HepG2 (cell line): ENCODE data around the gene TADA2A. TPM values are rescaled to one million over a fixed set of nuclear protein-coding genes. Genes with fewer than 3 reads are reported as not detected.
A peak's percentile ranks its signal among the peaks of the same experiment; 100 is the strongest.

Source experiments
- BORCS8-MEF2B ChIP-seq: sonication (generic); formaldehyde crosslinking; IDR thresholded peaks from 2 replicates; pipeline ENCODE4 v1.8.0; 2022; ENCODE audit warnings: mild to moderate bottlenecking, missing genetic modification reagents
- DR1 ChIP-seq: sonication (generic); formaldehyde crosslinking; IDR thresholded peaks from 2 replicates; pipeline ENCODE4 v1.8.0; 2021; ENCODE audit warnings: mild to moderate bottlenecking, missing genetic modification reagents, inconsistent platforms
- HOXA5 ChIP-seq: sonication (generic); formaldehyde crosslinking; IDR thresholded peaks from 2 replicates; pipeline ENCODE4 v1.4.0; 2020; ENCODE audit warnings: missing genetic modification reagents
- KLF9 ChIP-seq: IDR thresholded peaks from 2 replicates; pipeline ENCODE4 v1.6.1; 2016; ENCODE audit warnings: low read depth
- MXD4 ChIP-seq: IDR thresholded peaks from 2 replicates; pipeline ENCODE4 v1.6.1; 2016; ENCODE audit warnings: mild to moderate bottlenecking, missing biosample characterization, missing genetic modification reagents
- NFKB2 ChIP-seq: sonication (generic); formaldehyde crosslinking; IDR thresholded peaks from 2 replicates; pipeline ENCODE4 v1.4.0; 2020; ENCODE audit warnings: missing genetic modification reagents, borderline replicate concordance
- ONECUT2 ChIP-seq: sonication (generic); formaldehyde crosslinking; IDR thresholded peaks from 2 replicates; pipeline ENCODE4 v1.4.0; 2020; ENCODE audit warnings: missing genetic modification reagents
- RFX5 ChIP-seq: IDR thresholded peaks from 2 replicates; pipeline ENCODE4 v1.6.1; 2011; ENCODE audit warnings: low read depth, low read length, improper control_type of control experiment
- TOE1 ChIP-seq: sonication (generic); formaldehyde crosslinking; IDR thresholded peaks from 2 replicates; pipeline ENCODE4 v1.4.0; 2020; ENCODE audit warnings: mild to moderate bottlenecking, missing genetic modification reagents
- ZBTB38 ChIP-seq: sonication (generic); formaldehyde crosslinking; IDR thresholded peaks from 2 replicates; pipeline ENCODE4 v1.5.1; 2020; ENCODE audit warnings: mild to moderate bottlenecking, missing genetic modification reagents
- ZFYVE20 ChIP-seq: sonication (generic); formaldehyde crosslinking; IDR thresholded peaks from 2 replicates; pipeline ENCODE4 v1.8.0; 2023; ENCODE audit warnings: low read depth, mild to moderate bottlenecking, moderate library complexity, missing genetic modification reagents, borderline replicate concordance
- ZNF224 ChIP-seq: sonication (generic); formaldehyde crosslinking; IDR thresholded peaks from 2 replicates; pipeline ENCODE4 v1.5.0; 2020; ENCODE audit warnings: mild to moderate bottlenecking, missing genetic modification reagents
- ZNF563 ChIP-seq: sonication (generic); formaldehyde crosslinking; IDR thresholded peaks from 2 replicates; pipeline ENCODE4 v1.8.0; 2022; ENCODE audit warnings: mild to moderate bottlenecking, moderate library complexity, missing genetic modification reagents
- polyA plus RNA-seq, 8 experiments: library from polyadenylated mRNA; depleted of rRNA in 3 of 8; stranded (reverse) in 7 of 8; unstranded in 1 of 8; fragments of >200 nt; fragmentation: Illumina TruSeq in 4 of 8; extraction: Trizol in 4 of 8; gene quantifications; 2 replicates each; pipeline versions ENCODE4 v1.2.1 to v1.2.3, GENCODE V29; 2011 to 2016; ENCODE audit warnings: low read depth in 4 of 8, missing spikeins in 1 of 8, mixed read lengths in 1 of 8; ENCODE audit not compliant: insufficient read depth in 1 of 8
- total RNA-seq, 5 experiments: library from RNA; depleted of rRNA; stranded (reverse); fragments of >200 nt; fragmentation: Illumina TruSeq; extraction: Trizol; gene quantifications; 2 replicates each; pipeline ENCODE4 v1.2.3, GENCODE V29; 2016; ENCODE audit warnings: low read depth in 1 of 5
- TF ChIP-seq, protein P1 (sequence below): sonication (generic); formaldehyde crosslinking; IDR thresholded peaks from 2 replicates; pipeline ENCODE4 v1.5.0; 2020; ENCODE audit warnings: missing genetic modification reagents, mild to moderate bottlenecking, borderline replicate concordance
- TF ChIP-seq, protein P2 (sequence below): IDR thresholded peaks from 2 replicates; pipeline ENCODE4 v1.6.1; 2016; ENCODE audit warnings: missing biosample characterization, missing genetic modification reagents, low read depth
- TF ChIP-seq, protein P3 (sequence below): sonication (generic); formaldehyde crosslinking; IDR thresholded peaks from 2 replicates; pipeline ENCODE4 v1.5.0; 2020; ENCODE audit warnings: mild to moderate bottlenecking, missing genetic modification reagents
- TF ChIP-seq, protein P4 (sequence below): sonication (generic); formaldehyde crosslinking; IDR thresholded peaks from 2 replicates; pipeline ENCODE4 v1.4.0; 2020; ENCODE audit warnings: mild to moderate bottlenecking, missing genetic modification reagents, borderline replicate concordance

Gene TADA2A
- total and polyA plus RNA-seq, 2 of the 13 experiments (the other 11 are each of a cell fraction or from before 2014, with no cell fraction given), result 8.0 to 14.0 TPM

DNA sequence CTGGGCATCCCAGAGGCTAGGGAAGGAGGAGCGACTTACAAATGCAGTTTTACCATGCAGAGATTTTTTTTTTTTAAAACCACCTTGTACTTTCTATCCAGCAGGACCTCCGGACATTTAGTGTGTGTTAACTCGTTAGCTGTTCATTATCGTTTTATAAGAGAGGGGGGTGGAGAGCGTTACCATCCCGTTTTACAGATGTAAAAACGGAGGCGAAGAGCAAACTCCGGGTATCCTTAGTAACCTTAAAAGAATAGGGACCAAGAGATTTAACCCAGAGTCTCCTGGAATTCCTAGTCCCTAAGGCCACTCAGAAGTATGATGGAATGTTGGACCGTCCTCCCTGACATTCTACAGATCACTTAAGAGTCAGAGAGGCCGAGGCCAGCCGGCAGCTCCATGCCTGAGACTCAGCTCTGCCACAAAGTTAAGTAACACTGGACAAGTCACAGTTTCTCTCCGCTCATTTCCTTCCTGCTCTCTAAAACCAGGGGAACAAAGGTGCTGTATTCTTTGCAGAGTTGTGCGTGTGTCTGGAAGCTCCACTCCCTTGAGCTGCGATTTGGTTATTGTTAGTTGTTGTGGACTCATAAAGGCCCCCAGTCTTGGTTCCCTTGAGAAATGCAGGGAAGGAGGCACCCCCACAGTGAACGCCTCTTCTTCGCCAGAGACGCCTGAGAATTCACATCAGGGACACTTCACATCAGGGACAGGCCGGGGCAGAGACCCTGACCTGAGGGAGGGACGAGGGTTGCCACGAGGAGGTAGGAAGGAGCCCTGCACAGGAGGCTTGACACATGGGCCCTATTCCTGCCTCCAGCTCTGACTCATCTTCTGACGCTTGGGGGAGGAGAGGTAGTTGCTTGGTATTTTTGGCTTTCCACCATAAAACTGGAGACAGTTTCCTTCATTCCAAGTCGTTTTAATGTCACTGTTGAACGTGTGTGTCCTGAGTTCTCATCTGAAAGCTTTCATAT lies 84.2 kb downstream of the TADA2A start (continued):
- TF ChIP-seq, protein P1, sequence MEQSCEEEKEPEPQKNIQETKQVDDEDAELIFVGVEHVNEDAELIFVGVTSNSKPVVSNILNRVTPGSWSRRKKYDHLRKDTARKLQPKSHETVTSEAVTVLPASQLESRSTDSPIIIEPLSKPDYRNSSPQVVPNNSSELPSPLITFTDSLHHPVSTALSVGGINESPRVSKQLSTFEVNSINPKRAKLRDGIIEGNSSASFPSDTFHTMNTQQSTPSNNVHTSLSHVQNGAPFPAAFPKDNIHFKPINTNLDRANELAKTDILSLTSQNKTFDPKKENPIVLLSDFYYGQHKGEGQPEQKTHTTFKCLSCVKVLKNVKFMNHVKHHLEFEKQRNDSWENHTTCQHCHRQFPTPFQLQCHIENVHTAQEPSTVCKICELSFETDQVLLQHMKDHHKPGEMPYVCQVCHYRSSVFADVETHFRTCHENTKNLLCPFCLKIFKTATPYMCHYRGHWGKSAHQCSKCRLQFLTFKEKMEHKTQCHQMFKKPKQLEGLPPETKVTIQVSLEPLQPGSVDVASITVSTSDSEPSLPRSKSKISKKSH (CRISPR knock-in tag), result no peak
- no peak for TF ChIP-seq KLF9
- TF ChIP-seq, protein P2, sequence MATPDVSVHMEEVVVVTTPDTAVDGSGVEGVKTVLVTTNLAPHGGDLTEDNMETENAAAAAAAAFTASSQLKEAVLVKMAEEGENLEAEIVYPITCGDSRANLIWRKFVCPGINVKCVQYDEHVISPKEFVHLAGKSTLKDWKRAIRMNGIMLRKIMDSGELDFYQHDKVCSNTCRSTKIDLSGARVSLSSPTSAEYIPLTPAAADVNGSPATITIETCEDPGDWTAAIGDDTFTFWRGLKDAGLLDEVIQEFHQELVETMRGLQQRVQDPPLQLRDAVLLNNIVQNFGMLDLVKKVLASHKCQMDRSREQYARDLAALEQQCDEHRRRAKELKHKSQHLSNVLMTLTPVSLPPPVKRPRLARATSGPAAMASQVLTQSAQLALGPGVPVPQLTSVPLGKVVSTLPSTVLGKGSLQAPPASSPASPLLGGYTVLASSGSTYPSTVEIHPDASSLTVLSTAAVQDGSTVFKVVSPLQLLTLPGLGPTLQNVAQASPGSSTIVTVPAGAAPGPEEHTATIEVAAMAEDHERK, result no peak
- TF ChIP-seq, protein P3, sequence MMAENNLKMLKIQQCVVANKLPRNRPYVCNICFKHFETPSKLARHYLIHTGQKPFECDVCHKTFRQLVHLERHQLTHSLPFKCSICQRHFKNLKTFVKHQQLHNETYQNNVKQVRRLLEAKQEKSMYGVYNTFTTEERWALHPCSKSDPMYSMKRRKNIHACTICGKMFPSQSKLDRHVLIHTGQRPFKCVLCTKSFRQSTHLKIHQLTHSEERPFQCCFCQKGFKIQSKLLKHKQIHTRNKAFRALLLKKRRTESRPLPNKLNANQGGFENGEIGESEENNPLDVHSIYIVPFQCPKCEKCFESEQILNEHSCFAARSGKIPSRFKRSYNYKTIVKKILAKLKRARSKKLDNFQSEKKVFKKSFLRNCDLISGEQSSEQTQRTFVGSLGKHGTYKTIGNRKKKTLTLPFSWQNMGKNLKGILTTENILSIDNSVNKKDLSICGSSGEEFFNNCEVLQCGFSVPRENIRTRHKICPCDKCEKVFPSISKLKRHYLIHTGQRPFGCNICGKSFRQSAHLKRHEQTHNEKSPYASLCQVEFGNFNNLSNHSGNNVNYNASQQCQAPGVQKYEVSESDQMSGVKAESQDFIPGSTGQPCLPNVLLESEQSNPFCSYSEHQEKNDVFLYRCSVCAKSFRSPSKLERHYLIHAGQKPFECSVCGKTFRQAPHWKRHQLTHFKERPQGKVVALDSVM (CRISPR knock-in tag), result no peak
- no peak for TF ChIP-seq ONECUT2 (CRISPR knock-in tag)
- no peak for TF ChIP-seq DR1
- no peak for TF ChIP-seq NFKB2 (CRISPR knock-in tag)
- no peak for TF ChIP-seq ZFYVE20
- no peak for TF ChIP-seq ZNF224
- no peak for TF ChIP-seq ZNF563 (CRISPR knock-in tag)
- TF ChIP-seq RFX5, result no peak
- TF ChIP-seq, protein P4, sequence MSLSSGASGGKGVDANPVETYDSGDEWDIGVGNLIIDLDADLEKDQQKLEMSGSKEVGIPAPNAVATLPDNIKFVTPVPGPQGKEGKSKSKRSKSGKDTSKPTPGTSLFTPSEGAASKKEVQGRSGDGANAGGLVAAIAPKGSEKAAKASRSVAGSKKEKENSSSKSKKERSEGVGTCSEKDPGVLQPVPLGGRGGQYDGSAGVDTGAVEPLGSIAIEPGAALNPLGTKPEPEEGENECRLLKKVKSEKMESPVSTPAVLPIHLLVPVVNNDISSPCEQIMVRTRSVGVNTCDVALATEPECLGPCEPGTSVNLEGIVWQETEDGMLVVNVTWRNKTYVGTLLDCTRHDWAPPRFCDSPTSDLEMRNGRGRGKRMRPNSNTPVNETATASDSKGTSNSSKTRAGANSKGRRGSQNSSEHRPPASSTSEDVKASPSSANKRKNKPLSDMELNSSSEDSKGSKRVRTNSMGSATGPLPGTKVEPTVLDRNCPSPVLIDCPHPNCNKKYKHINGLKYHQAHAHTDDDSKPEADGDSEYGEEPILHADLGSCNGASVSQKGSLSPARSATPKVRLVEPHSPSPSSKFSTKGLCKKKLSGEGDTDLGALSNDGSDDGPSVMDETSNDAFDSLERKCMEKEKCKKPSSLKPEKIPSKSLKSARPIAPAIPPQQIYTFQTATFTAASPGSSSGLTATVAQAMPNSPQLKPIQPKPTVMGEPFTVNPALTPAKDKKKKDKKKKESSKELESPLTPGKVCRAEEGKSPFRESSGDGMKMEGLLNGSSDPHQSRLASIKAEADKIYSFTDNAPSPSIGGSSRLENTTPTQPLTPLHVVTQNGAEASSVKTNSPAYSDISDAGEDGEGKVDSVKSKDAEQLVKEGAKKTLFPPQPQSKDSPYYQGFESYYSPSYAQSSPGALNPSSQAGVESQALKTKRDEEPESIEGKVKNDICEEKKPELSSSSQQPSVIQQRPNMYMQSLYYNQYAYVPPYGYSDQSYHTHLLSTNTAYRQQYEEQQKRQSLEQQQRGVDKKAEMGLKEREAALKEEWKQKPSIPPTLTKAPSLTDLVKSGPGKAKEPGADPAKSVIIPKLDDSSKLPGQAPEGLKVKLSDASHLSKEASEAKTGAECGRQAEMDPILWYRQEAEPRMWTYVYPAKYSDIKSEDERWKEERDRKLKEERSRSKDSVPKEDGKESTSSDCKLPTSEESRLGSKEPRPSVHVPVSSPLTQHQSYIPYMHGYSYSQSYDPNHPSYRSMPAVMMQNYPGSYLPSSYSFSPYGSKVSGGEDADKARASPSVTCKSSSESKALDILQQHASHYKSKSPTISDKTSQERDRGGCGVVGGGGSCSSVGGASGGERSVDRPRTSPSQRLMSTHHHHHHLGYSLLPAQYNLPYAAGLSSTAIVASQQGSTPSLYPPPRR (CRISPR knock-in tag), result no peak
- TF ChIP-seq MXD4, result peak; percentile 50; the same call in 1 of the 2 replicates
- no peak for TF ChIP-seq HOXA5 (CRISPR knock-in tag)
- TF ChIP-seq ZBTB38, result no peak
- no peak for TF ChIP-seq BORCS8-MEF2B
- TF ChIP-seq TOE1 (CRISPR knock-in tag), result no peak
